GM12801 (cell line): ENCODE results near the gene MUC5B.

ENCODE experiments used
- CTCF ChIP-seq: IDR thresholded peaks from one replicate; pipeline ENCODE4 v1.5.1; 2011; ENCODE audit warnings: control low read depth; ENCODE audit not compliant: insufficient read length; ENCODE audit errors: extremely low read depth

MUC5B gene

DNA sequence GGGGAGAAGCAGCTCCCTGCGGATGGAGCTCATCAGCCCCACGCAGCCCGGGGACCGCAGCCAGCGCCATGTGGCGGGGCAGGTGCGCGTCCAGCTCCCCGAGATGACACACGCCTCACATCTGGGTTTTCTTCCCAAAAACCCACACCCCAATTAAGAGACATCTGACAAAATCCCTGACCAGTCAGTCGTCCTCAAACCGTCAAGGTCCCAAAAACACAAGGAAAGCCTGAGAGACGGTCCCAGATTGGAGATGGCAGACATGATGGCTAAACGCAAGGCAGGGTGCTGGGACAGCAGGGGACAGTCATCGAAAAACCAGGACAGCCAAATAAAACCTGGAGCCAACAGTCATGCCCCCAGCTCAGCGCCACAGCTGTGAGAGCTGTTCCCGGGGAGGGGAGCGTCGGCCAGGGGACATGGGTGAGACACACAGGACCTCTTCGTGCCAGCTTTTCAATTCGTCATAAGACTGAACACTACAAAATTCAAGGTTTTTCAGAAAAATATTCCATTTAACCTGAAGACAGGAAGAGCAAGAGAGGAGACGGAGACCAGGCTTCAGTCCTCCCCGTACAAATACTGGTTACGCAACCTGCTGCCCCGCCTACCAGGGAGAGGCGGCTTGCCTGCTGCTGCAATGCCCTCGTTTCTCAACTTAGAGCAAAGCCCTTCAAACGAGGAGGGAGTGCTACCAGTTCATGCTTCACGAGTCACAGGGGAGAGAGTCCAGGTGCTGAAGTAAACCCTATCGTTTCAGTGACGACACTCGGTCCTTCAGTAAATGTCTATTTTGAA lies 76.0 kb downstream of the MUC5B start:
- TF ChIP-seq CTCF = no peak

DNA sequence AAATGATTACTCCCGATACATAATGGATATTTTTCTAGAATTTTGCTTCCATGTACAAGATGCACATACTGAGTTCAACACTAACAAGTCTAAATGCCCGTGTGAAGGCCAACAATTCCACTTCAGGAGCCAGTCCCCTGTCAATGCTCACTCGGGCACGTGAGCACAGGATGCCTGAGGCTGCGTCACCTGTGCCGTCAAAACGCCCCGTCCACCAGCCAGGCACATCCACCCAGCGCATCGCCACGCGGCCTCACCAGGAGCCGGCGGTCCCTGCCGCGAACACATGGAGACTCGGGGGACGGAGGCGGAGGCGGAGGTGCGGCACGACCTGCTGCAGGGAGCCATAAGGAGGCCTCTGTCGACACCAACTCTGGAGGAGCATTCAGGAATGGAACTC lies 76.8 kb downstream of the MUC5B start:
- TF ChIP-seq CTCF = no peak

GRCh38 chr11:1300121-1300520 lies 77.3 kb downstream of the MUC5B start:
- TF ChIP-seq CTCF = no peak

DNA sequence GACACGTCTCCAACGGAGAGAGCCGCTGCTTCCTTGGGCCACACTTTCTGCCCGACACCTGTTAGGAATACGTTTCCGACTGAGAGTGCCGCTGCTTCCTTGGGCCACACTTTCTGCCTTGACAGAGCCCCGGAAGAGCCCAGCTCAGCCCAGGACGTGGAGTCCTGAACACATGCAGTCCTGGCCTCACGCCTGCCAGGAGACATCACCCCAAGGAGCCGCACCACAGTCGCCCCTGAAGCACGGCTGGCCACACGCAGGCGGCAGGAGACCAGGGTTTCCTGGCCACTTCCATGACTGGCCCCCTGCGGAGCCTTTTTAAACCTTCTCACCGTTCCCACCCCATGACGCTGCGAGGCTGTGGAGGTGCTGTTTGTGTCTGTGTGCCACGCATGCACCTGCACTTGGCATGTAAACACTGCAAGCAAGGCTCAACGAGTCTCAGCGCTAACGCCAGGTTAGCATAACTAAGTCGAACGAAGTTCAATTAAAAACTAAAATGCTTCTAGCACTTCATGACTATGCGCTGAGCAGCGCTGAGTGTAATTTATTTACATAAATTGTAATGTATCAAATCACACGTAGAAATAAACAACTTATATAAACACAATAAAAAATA lies 77.8 kb downstream of the MUC5B start:
- TF ChIP-seq CTCF = no peak

- no peak for TF ChIP-seq CTCF
These were observed 78.5 kb downstream of the MUC5B start for GRCh38 chr11:1301220-1302000.

GRCh38 chr11:1302041-1302460 lies 79.2 kb downstream of the MUC5B start:
- no peak for TF ChIP-seq CTCF

GRCh38 chr11:1302461-1303125 lies 79.7 kb downstream of the MUC5B start:
- no peak for TF ChIP-seq CTCF
